GM23338 (cell line): ENCODE measurements around the gene LENEP. TPM values are rescaled to one million over a fixed set of nuclear protein-coding genes. Genes with fewer than 3 reads are reported as not detected.
A peak's percentile ranks its signal among the peaks of the same experiment; 100 is the strongest.

Source experiments
- ATAC-seq: fragments of 200-7000 bp; cut with Tn5 transposase; 3 replicates; pipeline ENCODE4 v1.9.1; 2020
- DNase-seq: peaks from one replicate; pipeline ENCODE4 v3.0.0-alpha.2; 2015; ENCODE audit warnings: low spot score
- H2AFZ ChIP-seq: fragments of 200-600 bp; sonication (generic); 2 replicates; pipeline ENCODE4 v1.8.0; 2016; ENCODE audit warnings: antibody characterized with exemption, mild to moderate bottlenecking, moderate library complexity
- H3F3A ChIP-seq: fragments of 200-600 bp; sonication (generic); replicated peaks from 2 replicates; pipeline ENCODE4 v1.8.0; 2017; ENCODE audit warnings: antibody characterized with exemption, mixed run types, low read depth
- H3K27ac ChIP-seq: fragments of 200-600 bp; sonication (generic); 2 replicates; pipeline ENCODE4 v1.6.1; 2016; ENCODE audit warnings: low read depth
- H3K27me3 ChIP-seq: fragments of 200-600 bp; sonication (generic); 2 replicates; pipeline ENCODE4 v1.8.0; 2016; ENCODE audit warnings: mild to moderate bottlenecking, mixed run types, moderate library complexity; ENCODE audit not compliant: insufficient read depth
- H3K36me3 ChIP-seq: fragments of 200-600 bp; sonication (generic); 2 replicates; pipeline ENCODE4 v1.8.0; 2016; ENCODE audit warnings: mild to moderate bottlenecking; ENCODE audit not compliant: insufficient read depth
- H3K4me1 ChIP-seq: fragments of 200-600 bp; sonication (generic); 2 replicates; pipeline ENCODE4 v1.8.0; 2016; ENCODE audit warnings: mild to moderate bottlenecking, moderate library complexity; ENCODE audit not compliant: insufficient read depth
- H3K4me2 ChIP-seq: fragments of 200-600 bp; sonication (generic); 2 replicates; pipeline ENCODE4 v1.7.1; 2017; ENCODE audit warnings: mixed run types
- H3K4me3 ChIP-seq: fragments of 200-600 bp; sonication (generic); 2 replicates; pipeline ENCODE4 v1.6.1; 2016; ENCODE audit warnings: mixed run types
- H3K79me2 ChIP-seq: fragments of 200-600 bp; sonication (generic); replicated peaks from 2 replicates; pipeline ENCODE4 v1.8.0; 2017; ENCODE audit warnings: mild to moderate bottlenecking; ENCODE audit not compliant: insufficient read depth
- H3K9me2 ChIP-seq: fragments of 200-600 bp; sonication (generic); 2 replicates; pipeline ENCODE4 v1.8.0; 2017; ENCODE audit not compliant: insufficient read depth
- H4K20me1 ChIP-seq: fragments of 200-600 bp; sonication (generic); replicated peaks from 2 replicates; pipeline ENCODE4 v1.8.0; 2017; ENCODE audit warnings: mild to moderate bottlenecking; ENCODE audit not compliant: insufficient read depth
- H3K27ac Mint-ChIP-seq: 2 replicates; pipeline ENCODE4 v1.8.0; 2020; ENCODE audit warnings: inconsistent platforms, mild to moderate bottlenecking, moderate library complexity, mixed read lengths
- H3K27me3 Mint-ChIP-seq: 3 replicates; pipeline ENCODE4 v1.8.0; 2022; ENCODE audit warnings: low read depth, mild to moderate bottlenecking, moderate library complexity, mixed read lengths, inconsistent platforms; ENCODE audit not compliant: insufficient read depth, poor library complexity
- H3K36me3 Mint-ChIP-seq: 3 replicates; pipeline ENCODE4 v1.8.0; 2021; ENCODE audit warnings: low read depth, mild to moderate bottlenecking, inconsistent platforms, moderate library complexity, mixed read lengths
- H3K4me1 Mint-ChIP-seq: 3 replicates; pipeline ENCODE4 v1.8.0; 2020; ENCODE audit warnings: mild to moderate bottlenecking, inconsistent platforms, mixed read lengths
- H3K4me3 Mint-ChIP-seq: 3 replicates; pipeline ENCODE4 v1.8.0; 2021; ENCODE audit warnings: moderate library complexity, mild to moderate bottlenecking, inconsistent platforms, mixed read lengths
- H3K9me3 Mint-ChIP-seq: 3 replicates; pipeline ENCODE4 v1.8.0; 2020; ENCODE audit warnings: moderate library complexity, mild to moderate bottlenecking, inconsistent platforms, mixed read lengths
- CTCF ChIP-seq, 2 experiments: fragments of 200-600 bp in 1 of 2; sonication (generic) in 1 of 2; conservative IDR thresholded peaks; 2 replicates each; pipeline versions ENCODE4 v1.5.1 to v1.6.1; 2016 to 2017; ENCODE audit warnings: antibody characterized with exemption in 2 of 2, low read depth in 2 of 2, mild to moderate bottlenecking in 2 of 2, moderate library complexity in 1 of 2
- REST ChIP-seq: IDR thresholded peaks from one replicate; pipeline ENCODE4 v1.6.1; 2018; ENCODE audit warnings: antibody characterized with exemption; ENCODE audit not compliant: unreplicated experiment
- ZNF462 ChIP-seq: fragments of 250-450 bp; sonication (Bioruptor Pico); IDR thresholded peaks from 2 replicates; pipeline ENCODE4 v1.5.0; 2020; ENCODE audit warnings: mild to moderate bottlenecking, moderate library complexity
- polyA plus RNA-seq: library from polyadenylated mRNA; unstranded; fragments of >200 nt; fragmentation: Nextera tagmentation; extraction: Ambion mirVana; gene quantifications from 2 replicates; pipeline ENCODE4 v1.2.1, GENCODE V29; 2016
- total RNA-seq: library from RNA; depleted of rRNA; stranded (reverse); fragments of >200 nt; shearing (Covaris generic); gene quantifications from 2 replicates; pipeline ENCODE4 v1.2.3, GENCODE V29; 2014

The LENEP gene
- total and polyA plus RNA-seq, 2 experiments from 2014 or later = 1.6 TPM; not detected in 1

- Histone ChIP-seq H3K9me2 (no peaks in the 10 kb centered on the region), H3K27me3 (no peaks in the 10 kb centered on the region), H3F3A (0 out of 2 replicates have a peak, but pooled peaks cover 3% of the 10 kb centered on the region), H3K36me3 (no peaks in the 10 kb centered on the region), H3K4me2 (peak overlapping the region; percentile 81), H4K20me1 (peaks cover 6% of the 10 kb centered on the region; the same call in 1 of the 2 replicates), H3K27ac (peak overlapping the region; percentile 94; the same call in 1 of the 2 replicates), H3K79me2 (peaks cover 5% of the 10 kb centered on the region), H3K4me3 (peak overlapping the region; percentile 66), H2AFZ (no peak overlapping the region), H3K4me1 (peaks cover 32% of the 10 kb centered on the region)
- peaks cover 52% of the 10 kb centered on the region for H3K4me1 Mint-ChIP-seq
- DNase-seq (no peak), ATAC-seq (no peak)
- H3K27ac Mint-ChIP-seq = peak overlapping the region; percentile 98
- no peaks in the 10 kb centered on the region for H3K9me3 Mint-ChIP-seq
- peaks cover 34% of the 10 kb centered on the region for H3K36me3 Mint-ChIP-seq
- peak overlapping the region; percentile 48; the same call in 2 of the 3 replicates for H3K4me3 Mint-ChIP-seq
- TF ChIP-seq REST (no peak), CTCF (conservative IDR thresholded peaks at IDR 0.05; ENCODE audit: low read depth in 2 of 2) (no peak), ZNF462 (no peak)
- H3K27me3 Mint-ChIP-seq = peaks cover 23% of the 10 kb centered on the region
These were observed 22.9 kb downstream of the LENEP start for GRCh38 chr1:155016231-155016831.
